ENCODE results near the gene CT47C1. TPM values are rescaled to one million over a fixed set of nuclear protein-coding genes. Genes with fewer than 3 reads are reported as not detected.

The CT47C1 gene
- total and polyA plus RNA-seq, 2 of the 13 experiments (the other 11 are each of a cell fraction or from before 2014, with no cell fraction given) = not detected

DNA sequence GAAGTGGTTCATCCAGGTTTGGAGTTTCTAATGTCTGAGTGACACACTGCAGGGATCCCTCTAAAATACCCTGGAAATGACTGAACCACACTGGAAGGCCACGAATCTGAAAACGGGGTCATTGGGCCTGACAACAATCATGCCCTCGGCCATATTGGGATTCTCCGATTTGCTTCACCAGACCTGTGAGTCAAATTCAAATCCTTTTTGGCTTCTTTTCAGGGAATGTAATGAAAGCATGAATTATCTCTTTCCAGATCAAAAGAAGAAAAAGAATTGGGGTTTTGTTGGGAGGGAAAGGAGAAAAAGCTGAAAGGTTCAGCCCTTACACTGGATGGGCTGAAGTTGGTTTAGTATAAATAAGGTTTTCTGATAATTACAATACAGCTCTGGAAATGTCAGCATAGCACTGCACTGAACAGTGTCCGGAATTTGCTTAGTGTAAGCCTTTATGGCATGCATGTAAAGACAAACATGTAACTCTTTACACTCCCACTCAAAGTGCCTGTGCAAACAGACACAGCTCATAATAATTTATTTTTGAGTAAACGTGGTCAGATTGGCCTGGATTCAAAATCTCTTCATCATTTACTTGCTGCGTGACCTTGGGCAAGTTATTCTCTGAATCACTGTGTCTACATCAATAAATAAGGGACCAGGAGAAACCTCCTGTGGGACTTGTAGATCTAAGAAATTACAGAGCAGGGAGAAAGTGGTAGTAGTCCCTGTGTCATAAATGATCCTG, 21.4 kb downstream of the CT47C1 start:
- Histone ChIP-seq H3K36me3 (replicated peaks in 1 of 2; ENCODE audit: control insufficient read depth in 1 of 2, insufficient read depth in 2 of 2, low read length in 2 of 2) (no peaks in the 10 kb centered on the region), H3K4me3 (replicated peaks in 1 of 3; ENCODE audit: insufficient read depth in 1 of 3, low read depth in 2 of 3, low read length in 3 of 3) (no peak overlapping the region), H3K9me3 (ENCODE audit: low read length) (no peaks in the 10 kb centered on the region), H3K27me3 (ENCODE audit: control insufficient read depth in 1 of 2, insufficient read depth in 2 of 2, low read length in 2 of 2) (no peaks in the 10 kb centered on the region), H2AFZ (ENCODE audit: low read length) (no peak overlapping the region), H3K79me2 (ENCODE audit: insufficient read depth, low read length) (no peaks in the 10 kb centered on the region), H3K4me2 (ENCODE audit: low read depth, low read length) (no peak overlapping the region), H3K9ac (ENCODE audit: insufficient read depth, low read depth, low read length) (no peak overlapping the region), H3K27ac (ENCODE audit: extremely low read length, insufficient read depth, low read length) (no peak overlapping the region), H3K4me1 (ENCODE audit: insufficient read depth, low read length) (no peaks in the 10 kb centered on the region), H4K20me1 (ENCODE audit: insufficient read depth, low read length) (no peaks in the 10 kb centered on the region)
- intact Hi-C loops (cut with micrococcal nuclease; ENCODE audit: unreplicated experiment) (no loop called here), in situ Hi-C loops (cut with HindIII; ENCODE audit: extremely low pct_ligation_motif_present, low pct_unique_long_range_greater_than_20kb) (no loop called here)
- WGBS (ENCODE audit: low lambda C conversion rate) = 38% methylated on average over 6 of the region's 7 CpGs
- no TSS peak for BruUV-seq (replicated peaks)
- peak; percentile 3 for DNase-seq (ENCODE audit: low spot score)
- FAIRE-seq = no peak
- ChIA-PET CTCF (ENCODE audit: low intra/inter-chr PET ratio, low total read pairs) (no interaction called here), POLR2A (no interaction called here)
- no peak for ATAC-seq
- no peak for TF ChIP-seq KDM1A (CRISPR knock-in tag; IDR thresholded peaks at IDR 0.05)
- no peak for TF ChIP-seq ATAD3A (CRISPR knock-in tag; IDR thresholded peaks at IDR 0.05)
- TF ChIP-seq, protein P1, sequence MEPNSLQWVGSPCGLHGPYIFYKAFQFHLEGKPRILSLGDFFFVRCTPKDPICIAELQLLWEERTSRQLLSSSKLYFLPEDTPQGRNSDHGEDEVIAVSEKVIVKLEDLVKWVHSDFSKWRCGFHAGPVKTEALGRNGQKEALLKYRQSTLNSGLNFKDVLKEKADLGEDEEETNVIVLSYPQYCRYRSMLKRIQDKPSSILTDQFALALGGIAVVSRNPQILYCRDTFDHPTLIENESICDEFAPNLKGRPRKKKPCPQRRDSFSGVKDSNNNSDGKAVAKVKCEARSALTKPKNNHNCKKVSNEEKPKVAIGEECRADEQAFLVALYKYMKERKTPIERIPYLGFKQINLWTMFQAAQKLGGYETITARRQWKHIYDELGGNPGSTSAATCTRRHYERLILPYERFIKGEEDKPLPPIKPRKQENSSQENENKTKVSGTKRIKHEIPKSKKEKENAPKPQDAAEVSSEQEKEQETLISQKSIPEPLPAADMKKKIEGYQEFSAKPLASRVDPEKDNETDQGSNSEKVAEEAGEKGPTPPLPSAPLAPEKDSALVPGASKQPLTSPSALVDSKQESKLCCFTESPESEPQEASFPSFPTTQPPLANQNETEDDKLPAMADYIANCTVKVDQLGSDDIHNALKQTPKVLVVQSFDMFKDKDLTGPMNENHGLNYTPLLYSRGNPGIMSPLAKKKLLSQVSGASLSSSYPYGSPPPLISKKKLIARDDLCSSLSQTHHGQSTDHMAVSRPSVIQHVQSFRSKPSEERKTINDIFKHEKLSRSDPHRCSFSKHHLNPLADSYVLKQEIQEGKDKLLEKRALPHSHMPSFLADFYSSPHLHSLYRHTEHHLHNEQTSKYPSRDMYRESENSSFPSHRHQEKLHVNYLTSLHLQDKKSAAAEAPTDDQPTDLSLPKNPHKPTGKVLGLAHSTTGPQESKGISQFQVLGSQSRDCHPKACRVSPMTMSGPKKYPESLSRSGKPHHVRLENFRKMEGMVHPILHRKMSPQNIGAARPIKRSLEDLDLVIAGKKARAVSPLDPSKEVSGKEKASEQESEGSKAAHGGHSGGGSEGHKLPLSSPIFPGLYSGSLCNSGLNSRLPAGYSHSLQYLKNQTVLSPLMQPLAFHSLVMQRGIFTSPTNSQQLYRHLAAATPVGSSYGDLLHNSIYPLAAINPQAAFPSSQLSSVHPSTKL (CRISPR knock-in tag; IDR thresholded peaks at IDR 0.05) = no peak
- no peak for TF ChIP-seq ZNF274 (CRISPR knock-in tag; IDR thresholded peaks at IDR 0.05)
- no peak for TF ChIP-seq ERF (CRISPR knock-in tag; IDR thresholded peaks at IDR 0.05)
- no peak for TF ChIP-seq SP140L (CRISPR knock-in tag; IDR thresholded peaks at IDR 0.05; ENCODE audit: borderline replicate concordance)
- TF ChIP-seq, protein P2, sequence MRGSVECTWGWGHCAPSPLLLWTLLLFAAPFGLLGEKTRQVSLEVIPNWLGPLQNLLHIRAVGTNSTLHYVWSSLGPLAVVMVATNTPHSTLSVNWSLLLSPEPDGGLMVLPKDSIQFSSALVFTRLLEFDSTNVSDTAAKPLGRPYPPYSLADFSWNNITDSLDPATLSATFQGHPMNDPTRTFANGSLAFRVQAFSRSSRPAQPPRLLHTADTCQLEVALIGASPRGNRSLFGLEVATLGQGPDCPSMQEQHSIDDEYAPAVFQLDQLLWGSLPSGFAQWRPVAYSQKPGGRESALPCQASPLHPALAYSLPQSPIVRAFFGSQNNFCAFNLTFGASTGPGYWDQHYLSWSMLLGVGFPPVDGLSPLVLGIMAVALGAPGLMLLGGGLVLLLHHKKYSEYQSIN (CRISPR knock-in tag; IDR thresholded peaks at IDR 0.05; ENCODE audit: borderline replicate concordance) = no peak
- no peak for TF ChIP-seq AKAP8 (CRISPR knock-in tag; IDR thresholded peaks at IDR 0.05)
- TF ChIP-seq, protein P3, sequence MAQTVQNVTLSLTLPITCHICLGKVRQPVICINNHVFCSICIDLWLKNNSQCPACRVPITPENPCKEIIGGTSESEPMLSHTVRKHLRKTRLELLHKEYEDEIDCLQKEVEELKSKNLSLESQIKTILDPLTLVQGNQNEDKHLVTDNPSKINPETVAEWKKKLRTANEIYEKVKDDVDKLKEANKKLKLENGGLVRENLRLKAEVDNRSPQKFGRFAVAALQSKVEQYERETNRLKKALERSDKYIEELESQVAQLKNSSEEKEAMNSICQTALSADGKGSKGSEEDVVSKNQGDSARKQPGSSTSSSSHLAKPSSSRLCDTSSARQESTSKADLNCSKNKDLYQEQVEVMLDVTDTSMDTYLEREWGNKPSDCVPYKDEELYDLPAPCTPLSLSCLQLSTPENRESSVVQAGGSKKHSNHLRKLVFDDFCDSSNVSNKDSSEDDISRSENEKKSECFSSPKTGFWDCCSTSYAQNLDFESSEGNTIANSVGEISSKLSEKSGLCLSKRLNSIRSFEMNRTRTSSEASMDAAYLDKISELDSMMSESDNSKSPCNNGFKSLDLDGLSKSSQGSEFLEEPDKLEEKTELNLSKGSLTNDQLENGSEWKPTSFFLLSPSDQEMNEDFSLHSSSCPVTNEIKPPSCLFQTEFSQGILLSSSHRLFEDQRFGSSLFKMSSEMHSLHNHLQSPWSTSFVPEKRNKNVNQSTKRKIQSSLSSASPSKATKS (CRISPR knock-in tag; IDR thresholded peaks at IDR 0.05) = no peak
- TF ChIP-seq, protein P4, sequence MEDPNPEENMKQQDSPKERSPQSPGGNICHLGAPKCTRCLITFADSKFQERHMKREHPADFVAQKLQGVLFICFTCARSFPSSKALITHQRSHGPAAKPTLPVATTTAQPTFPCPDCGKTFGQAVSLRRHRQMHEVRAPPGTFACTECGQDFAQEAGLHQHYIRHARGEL (CRISPR knock-in tag; IDR thresholded peaks at IDR 0.05) = no peak
- no peak for TF ChIP-seq FOXA1 (IDR thresholded peaks at IDR 0.05)
- no peak for TF ChIP-seq FOXA1 (CRISPR knock-in tag; IDR thresholded peaks at IDR 0.05)
- TF ChIP-seq ZNF777 (CRISPR knock-in tag; IDR thresholded peaks at IDR 0.05) = no peak
- no peak for TF ChIP-seq CCDC6 (CRISPR knock-in tag; IDR thresholded peaks at IDR 0.05)
- no peak for TF ChIP-seq HHEX (CRISPR knock-in tag; IDR thresholded peaks at IDR 0.05)
- TF ChIP-seq, protein P5, sequence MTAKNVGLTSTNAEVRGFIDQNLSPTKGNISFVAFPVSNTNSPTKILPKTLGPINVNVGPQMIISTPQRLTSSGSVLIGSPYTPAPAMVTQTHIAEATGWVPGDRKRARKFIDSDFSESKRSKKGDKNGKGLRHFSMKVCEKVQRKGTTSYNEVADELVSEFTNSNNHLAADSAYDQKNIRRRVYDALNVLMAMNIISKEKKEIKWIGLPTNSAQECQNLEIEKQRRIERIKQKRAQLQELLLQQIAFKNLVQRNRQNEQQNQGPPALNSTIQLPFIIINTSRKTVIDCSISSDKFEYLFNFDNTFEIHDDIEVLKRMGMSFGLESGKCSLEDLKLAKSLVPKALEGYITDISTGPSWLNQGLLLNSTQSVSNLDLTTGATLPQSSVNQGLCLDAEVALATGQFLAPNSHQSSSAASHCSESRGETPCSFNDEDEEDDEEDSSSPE (CRISPR knock-in tag; IDR thresholded peaks at IDR 0.05) = no peak

Data from HepG2 (cell line).